Measurements from ENCODE around the gene B4GALNT3.
A peak's percentile ranks its signal among the peaks of the same experiment; 100 is the strongest.
"Not testable (repeated sequence)": the region's sequence is repeated elsewhere in the genome, so short reads cannot be mapped to it uniquely, and the experiment has no call there.

B4GALNT3 gene

GRCh38 chr12:575129-575502, 115.4 kb downstream of the B4GALNT3 start:
- no peak for DNase-seq (ENCODE audit: low read depth in 3 of 3)

- DNase-seq (ENCODE audit: low read depth in 3 of 3), result peak; percentile 69 to 80 (median 76)
Measured at GRCh38 chr12:575948-576614, 116.3 kb downstream of the B4GALNT3 start.

GRCh38 chr12:576615-577110, 116.9 kb downstream of the B4GALNT3 start:
- no peak for DNase-seq (ENCODE audit: low read depth in 3 of 3)

- DNase-seq (ENCODE audit: low read depth in 3 of 3), result not testable (repeated sequence)
Measured at GRCh38 chr12:577994-578747, 118.4 kb downstream of the B4GALNT3 start.

- no peak for DNase-seq (ENCODE audit: low read depth in 3 of 3)
Measured at GRCh38 chr12:578748-579419, 119.1 kb downstream of the B4GALNT3 start.

- DNase-seq (ENCODE audit: low read depth in 3 of 3), result no peak
Measured at GRCh38 chr12:579420-580110, 119.8 kb downstream of the B4GALNT3 start.

GRCh38 chr12:580813-581212, 121.1 kb downstream of the B4GALNT3 start:
- DNase-seq (ENCODE audit: low read depth in 3 of 3), result no peak

GRCh38 chr12:581321-581720, 121.6 kb downstream of the B4GALNT3 start:
- DNase-seq (ENCODE audit: low read depth in 3 of 3), result no peak

GRCh38 chr12:581746-582145, 122.0 kb downstream of the B4GALNT3 start:
- no peak for DNase-seq (ENCODE audit: low read depth in 3 of 3)

- no peak for DNase-seq (ENCODE audit: low read depth in 3 of 3)
Measured at GRCh38 chr12:583251-583869, 123.6 kb downstream of the B4GALNT3 start.

- no peak for DNase-seq (ENCODE audit: low read depth in 3 of 3)
Measured at GRCh38 chr12:585062-586061, 125.6 kb downstream of the B4GALNT3 start.

- no peak for DNase-seq (ENCODE audit: low read depth in 3 of 3)
Measured at GRCh38 chr12:586318-587071, 126.8 kb downstream of the B4GALNT3 start.

GRCh38 chr12:587132-588023, 127.6 kb downstream of the B4GALNT3 start:
- no peak for DNase-seq (ENCODE audit: low read depth in 3 of 3)

- no peak for DNase-seq (ENCODE audit: low read depth in 3 of 3)
Measured at GRCh38 chr12:588024-588322, 128.2 kb downstream of the B4GALNT3 start.

- no peak for DNase-seq (ENCODE audit: low read depth in 3 of 3)
Measured at GRCh38 chr12:588646-589045, 128.9 kb downstream of the B4GALNT3 start.

GRCh38 chr12:590206-590750, 130.5 kb downstream of the B4GALNT3 start:
- no peak for DNase-seq (ENCODE audit: low read depth in 3 of 3)

- DNase-seq (ENCODE audit: low read depth in 3 of 3), result no peak
Measured at GRCh38 chr12:591167-592023, 131.7 kb downstream of the B4GALNT3 start.

Data from stimulated activated CD4-positive, alpha-beta T cell treated with anti-CD3 and anti-CD28 coated beads, TNF-alpha, amount 100 ng/mL, for 48 hours (primary cell).